NCI-H187 treated with DMSO at 0.1 percent for 48 hours (cell line): ENCODE results near the gene RPGR.

Experiments
- DNase-seq: peaks from one replicate; lab custom pipeline; 2025; lab: John Stamatoyannopoulos, UW

RPGR gene, protein sequence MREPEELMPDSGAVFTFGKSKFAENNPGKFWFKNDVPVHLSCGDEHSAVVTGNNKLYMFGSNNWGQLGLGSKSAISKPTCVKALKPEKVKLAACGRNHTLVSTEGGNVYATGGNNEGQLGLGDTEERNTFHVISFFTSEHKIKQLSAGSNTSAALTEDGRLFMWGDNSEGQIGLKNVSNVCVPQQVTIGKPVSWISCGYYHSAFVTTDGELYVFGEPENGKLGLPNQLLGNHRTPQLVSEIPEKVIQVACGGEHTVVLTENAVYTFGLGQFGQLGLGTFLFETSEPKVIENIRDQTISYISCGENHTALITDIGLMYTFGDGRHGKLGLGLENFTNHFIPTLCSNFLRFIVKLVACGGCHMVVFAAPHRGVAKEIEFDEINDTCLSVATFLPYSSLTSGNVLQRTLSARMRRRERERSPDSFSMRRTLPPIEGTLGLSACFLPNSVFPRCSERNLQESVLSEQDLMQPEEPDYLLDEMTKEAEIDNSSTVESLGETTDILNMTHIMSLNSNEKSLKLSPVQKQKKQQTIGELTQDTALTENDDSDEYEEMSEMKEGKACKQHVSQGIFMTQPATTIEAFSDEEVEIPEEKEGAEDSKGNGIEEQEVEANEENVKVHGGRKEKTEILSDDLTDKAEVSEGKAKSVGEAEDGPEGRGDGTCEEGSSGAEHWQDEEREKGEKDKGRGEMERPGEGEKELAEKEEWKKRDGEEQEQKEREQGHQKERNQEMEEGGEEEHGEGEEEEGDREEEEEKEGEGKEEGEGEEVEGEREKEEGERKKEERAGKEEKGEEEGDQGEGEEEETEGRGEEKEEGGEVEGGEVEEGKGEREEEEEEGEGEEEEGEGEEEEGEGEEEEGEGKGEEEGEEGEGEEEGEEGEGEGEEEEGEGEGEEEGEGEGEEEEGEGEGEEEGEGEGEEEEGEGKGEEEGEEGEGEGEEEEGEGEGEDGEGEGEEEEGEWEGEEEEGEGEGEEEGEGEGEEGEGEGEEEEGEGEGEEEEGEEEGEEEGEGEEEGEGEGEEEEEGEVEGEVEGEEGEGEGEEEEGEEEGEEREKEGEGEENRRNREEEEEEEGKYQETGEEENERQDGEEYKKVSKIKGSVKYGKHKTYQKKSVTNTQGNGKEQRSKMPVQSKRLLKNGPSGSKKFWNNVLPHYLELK

DNA sequence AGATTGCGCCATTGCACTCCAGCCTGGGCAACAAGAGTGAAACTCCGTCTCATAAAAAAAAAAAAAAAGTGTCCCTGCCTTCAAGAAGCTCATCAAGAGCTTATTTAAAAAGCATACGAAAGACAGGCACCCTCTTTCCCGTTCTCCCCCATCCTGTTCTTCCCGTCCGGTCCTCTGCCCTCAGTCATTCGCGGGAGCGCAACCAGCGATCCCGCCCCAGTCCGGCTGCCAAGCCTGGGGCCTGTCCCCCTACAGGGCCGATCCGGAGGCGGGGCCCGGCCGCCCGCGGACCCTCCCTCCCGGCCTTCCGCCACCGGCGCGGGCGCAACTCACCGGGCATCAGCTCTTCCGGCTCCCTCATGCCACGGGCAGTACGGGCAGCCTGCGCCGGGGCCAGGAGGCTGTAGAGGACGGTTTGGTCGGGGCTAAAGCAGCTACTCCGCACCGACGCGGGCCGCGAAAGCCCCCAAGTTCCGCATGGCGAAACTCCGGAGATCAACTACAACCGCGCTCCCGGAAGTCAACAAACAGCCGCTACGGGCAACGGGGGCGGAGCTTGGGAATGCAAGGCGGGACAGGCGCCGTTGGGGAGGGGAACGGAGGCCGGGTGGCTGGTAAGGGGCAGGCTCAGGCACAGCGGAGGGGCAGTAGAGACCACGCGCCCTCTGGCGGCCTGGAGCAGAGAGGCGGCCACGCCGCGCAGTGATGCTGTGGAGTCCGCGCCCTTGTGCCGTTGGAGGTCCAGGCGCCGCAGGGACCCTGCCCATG is at the start of gene RPGR:
RPGR (minus strand) TSS at position 503 of the 768 bp plus-strand sequence; CDS start at position 361, 142 bp downstream.
- peak; percentile 3 for DNase-seq

DNA sequence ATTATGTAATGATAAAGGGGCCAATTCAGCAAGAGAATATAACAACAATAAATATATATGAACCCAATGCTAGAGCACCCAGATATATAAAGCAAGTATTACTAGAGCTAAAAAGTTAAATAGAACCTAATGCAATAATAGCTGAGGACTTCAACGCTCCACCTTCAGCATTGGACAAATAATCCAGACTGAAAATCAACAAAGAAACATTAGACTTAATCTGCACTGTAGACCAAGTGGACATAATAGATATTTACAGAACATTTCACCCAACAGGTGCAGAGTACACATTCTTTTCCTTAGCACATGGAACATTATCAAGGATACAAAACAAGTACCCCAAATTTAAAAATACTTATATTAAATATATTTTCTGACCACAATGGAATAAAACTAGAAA is 49.4 kb upstream of the RPGR start:
- no peak for DNase-seq

DNA sequence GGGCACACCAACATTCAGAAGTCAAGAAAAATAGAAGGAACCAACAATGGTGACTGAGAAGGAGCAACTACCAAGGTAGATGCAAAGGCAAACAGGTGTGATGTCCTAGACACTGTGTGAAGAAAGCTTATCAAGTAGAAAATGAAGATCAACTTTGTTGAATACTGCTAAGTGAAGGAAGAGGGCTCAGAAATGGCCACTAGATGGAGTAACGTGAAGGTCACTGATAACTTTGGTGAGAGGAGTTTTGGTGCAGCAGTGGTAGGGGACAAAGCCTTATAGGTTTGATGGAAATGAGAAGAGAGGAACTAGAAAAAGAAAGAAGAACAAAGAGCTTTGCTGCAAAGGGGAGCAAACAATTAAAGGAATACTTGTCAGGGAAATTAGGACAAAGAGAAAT is 48.6 kb upstream of the RPGR start:
- DNase-seq = no peak

DNA sequence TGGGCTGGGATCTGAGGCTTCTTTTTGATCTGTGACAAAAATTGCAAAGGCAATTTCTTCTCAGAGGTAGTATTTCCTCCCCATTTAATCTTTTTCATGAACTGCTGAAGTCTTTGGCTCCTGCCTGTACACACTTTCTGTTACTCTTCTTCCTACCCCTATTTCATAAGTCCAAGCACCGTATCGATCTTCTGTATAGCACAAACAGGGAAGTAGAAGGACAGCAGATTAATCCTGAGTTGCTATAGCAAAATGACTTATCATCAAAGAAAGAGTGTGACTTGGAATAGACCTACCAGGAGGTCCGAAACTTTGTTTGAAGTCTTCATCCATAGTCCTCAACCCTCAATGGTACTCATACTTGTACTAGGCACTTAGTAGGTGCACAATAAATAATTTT is 47.1 kb upstream of the RPGR start:
- DNase-seq = no peak

DNA sequence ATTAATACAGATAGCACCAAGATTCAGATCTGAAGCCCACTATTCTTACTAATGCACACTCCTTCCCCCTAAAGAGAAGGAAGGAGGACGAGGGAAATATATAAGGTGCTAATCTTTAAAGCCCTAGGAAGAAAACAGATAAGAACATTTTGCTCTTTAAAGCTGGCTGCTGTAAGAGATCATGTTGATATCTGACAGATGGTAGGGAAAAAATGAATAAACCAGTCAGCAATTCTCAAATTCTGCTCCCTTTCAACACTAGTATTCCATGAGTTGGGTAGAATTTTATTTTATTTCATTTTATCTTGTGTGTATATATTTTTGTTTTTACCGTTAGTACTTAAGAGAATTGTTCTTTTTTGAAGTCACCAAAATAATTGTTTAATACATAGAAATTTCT is 44.3 kb upstream of the RPGR start:
- no peak for DNase-seq

DNA sequence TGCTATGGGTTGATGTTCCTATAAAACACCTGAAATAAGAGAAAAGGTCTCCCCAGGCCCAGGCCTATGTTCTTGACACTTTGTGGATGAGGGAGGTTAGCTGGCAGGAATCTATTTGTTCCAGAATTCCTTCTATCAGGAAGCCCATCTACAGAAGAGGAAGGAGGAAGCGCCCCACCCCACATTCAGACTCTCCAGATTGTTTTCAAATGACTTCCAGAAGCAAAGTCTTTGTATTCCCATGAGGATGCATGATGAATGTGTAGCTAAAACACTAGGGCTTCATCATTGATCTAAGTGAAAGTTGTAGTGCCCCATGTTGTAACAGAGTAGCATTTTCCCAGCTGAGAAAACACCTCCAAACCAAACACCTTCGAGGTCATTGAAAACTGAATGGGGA is 41.5 kb upstream of the RPGR start:
- no peak for DNase-seq

DNA sequence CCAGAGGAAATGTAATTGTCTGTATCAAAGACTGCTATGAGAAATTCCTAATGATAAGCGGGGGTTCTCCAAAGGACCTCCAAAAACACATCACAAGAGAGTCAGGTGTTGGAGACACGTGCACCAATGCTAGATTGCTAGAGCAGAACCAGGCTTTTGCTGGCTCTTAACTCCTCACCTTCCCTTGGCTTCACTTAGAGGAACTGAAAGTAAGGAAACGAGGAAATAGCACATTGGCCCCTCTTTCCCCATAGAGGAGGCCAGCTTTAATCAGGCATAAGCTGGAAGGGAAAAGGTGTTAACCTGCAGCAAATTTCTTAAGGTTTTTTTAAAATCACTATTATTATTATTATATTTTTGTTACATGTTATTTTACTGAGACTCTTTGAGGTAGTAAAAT is 38.6 kb upstream of the RPGR start:
- DNase-seq = no peak

DNA sequence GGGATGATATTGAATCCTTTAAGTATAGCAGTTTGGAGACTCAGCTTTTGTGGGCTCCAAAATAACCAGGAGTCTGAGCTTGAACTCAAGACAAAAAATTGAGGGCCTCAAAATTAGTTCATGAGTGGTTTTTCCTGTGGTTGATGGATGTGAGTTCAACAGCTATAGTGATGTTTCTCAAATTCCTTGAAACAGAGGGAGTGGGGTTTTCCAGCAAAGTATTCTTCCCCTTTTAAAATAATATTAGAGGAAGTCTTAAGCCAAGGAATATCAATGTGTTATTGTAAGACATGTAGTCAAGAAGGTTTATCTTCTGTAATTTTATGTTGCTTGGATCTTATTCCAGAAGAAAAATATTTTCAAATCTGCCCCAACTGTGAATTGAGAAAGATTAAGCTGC is 35.7 kb upstream of the RPGR start:
- no peak for DNase-seq

DNA sequence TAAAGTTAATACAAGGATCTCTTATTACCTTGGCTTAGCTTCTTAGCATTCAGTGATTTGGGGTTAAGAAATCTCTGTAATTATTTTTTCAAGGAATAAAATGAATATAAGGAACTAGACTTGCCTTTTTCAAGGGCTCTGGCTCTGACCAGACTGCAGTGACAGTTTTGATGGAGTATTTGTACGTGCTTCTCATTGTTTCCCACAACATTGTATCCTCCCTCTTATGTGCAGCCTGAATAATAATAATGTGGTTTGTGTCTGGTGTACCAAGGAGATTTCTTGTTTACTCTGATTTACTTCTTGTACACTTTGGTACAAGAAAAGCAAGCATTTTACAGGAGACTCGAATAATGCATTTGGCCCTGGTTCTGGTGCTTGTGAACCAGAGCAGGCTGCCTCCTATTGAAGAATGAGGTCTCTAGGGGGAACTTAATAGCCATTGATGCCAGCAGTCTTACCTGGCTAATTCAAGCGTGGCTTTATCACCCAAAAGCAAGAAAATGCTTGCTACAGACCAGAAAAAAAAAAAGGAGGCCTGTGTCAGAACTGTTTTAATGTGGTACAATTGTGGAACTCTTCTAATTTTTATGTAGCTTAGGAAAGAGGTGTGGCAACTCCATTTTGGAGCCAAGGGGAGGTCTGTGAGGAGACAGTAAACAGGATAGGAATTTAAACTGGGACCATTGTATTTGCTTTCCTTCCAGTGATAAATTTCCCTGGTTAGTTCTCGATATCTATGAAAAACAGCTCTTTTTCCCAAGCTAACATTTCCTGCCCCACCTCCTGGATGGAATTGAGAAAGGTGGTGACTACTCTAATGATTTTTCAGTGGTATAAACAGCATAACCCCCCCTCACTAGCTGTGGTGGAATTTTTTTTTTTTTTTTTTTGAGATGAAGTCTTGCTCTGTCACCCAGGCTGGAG is 30.7 kb upstream of the RPGR start:
- no peak for DNase-seq

DNA sequence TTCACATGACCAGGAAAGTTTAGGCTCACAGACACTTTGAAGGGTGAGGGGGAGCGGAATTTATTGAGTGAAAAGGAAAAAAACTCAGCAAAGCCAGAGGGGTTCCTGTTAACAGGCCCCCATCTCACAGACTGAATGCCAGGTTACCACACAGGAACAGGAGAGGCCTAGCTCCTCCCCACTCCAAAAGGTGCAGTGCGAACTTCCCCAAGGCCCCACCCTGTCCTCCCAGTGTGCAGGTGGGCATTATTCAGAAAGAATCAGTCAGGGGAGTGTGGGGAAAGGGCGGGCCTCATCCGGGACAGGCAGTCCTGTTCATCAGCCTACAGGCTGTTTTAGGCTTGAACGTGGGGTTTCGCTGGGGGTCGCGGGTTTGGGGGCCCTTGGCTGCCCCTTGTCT is 29.1 kb upstream of the RPGR start:
- no peak for DNase-seq

DNA sequence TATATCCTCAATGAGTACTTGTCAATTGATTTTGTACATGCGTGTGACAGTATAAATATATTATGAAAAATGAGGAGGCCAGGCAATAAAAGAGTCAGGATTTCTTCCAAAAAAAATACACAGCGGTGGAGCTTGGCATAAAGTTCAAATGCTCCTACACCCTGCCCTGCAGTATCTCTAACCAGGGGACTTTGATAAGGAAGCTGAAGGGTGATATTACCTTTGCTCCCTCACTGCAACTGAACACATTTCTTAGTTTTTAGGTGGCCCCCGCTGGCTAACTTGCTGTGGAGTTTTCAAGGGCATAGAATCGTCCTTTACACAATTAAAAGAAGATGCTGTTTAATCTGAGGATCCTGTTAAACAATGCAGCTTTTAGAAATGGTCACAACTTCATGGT is 25.1 kb upstream of the RPGR start, which contains the start of gene OTC:
OTC (plus strand) TSS at position 243 of the 400 bp plus-strand sequence; CDS start at position 336, 93 bp downstream.
- DNase-seq = no peak

DNA sequence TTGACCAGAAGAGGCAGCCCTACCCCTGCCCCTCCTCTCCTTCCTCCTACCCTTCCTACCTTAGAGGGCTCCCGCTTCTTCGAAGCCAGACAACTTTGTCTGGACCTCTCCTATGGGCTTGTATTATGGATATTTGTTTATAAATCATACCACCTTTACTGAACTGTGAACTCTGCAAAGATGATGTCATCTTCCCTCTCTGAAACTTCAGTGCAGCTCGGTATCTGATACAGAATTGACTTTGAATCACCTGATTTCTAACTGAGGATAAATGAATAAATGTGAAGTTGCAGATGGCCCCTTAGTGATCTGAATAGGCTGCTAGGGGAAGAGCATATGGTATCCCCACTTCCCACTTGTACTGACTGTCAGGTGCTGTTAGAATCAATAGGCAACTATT is 24.0 kb upstream of the RPGR start:
- no peak for DNase-seq

DNA sequence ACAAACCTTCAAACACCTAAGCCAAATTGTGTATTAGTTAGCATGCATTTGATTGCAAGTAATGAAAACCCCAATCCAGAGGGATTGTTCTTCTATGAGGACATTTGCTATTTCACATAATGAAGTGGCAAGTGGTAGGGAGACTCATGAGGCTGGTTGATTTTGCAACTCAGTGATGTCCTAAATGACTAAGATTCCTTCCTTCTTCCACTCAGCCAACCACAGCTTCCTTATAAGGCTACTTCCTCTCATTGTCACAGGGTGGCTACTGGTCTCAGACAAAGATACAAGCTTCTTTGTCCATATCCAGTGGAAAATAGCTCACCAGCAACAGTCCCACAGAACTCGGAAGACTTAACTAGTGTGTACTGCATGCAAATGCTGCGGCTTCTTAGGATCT is 19.8 kb upstream of the RPGR start:
- no peak for DNase-seq

DNA sequence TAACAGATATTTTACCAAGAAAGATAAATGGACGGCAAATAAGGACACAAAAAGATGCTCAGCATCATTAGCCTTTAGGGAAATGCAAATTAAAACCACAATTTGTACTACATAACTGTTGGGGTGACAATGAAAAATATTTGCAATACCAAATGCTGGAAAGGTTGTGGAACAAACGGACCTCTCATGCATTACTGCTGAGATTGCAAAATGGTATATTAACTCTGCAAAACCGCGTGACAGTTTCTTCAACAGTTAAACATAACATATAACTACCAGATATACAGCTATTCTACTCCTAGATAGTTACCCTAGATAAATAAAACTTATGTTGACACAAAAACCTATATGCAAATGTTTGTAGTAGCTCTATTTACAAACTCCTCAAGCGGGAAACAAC is 18.8 kb upstream of the RPGR start:
- no peak for DNase-seq

DNA sequence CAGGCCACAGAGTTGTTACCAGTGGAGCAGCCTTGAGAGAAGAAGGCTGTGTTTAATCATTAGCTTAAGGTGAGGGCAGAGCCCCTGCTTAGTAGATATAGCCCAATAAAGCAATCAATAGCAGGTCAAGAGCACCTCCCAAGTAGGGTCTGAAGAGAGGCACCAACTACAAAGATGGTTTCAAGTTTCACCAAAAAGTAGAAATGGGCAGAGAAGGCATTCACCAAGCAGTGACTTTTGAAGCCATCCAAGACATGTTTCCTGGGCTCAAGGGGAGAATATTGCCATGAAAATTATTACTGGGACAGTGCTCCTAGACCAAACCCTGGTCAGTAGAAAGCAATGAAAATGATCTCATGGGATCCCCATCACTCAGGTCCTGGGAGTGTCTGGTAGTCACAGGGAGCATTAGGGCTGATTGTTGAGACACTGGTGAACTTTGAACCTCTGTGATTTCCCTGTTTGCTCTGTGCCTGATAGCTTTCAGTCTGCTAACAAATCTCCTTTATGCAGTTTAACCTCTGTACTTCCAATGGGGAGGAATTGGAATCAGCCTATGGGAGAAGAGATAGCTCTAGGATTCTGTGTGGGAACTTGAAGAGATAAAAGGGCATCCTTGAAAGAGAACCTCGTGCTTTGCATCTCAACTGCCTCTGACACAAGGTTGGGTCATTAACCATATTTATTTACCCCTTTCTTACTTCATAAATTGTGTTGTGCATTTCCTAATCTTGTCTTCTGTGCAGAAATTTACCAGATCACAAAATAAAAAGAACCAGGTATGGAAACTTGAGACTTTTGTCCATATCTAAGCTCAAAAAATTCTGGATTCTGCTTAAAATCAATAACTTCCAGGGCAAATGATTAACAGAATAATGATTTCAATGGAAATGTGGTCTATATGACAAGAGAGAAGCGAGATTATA is 15.8 kb upstream of the RPGR start:
- DNase-seq = no peak

DNA sequence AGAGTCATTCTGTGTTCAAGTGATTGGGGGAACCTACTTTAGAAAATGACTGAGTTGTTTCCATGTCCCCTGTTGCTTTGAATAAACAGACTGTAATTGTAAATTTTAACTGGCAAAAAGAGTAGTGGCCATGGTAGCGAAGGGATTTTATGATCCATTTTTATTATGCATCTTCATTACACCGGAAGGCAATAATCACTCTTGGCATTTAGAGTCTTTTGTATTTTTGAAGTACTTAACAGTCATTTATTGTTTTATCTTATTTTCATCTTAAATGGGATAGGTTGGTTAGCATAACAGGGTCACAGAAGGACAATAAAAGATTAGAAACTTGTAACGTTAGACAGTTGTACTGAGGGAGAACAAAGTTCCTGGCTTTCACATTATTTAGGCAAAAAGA is 14.1 kb upstream of the RPGR start:
- DNase-seq = no peak

DNA sequence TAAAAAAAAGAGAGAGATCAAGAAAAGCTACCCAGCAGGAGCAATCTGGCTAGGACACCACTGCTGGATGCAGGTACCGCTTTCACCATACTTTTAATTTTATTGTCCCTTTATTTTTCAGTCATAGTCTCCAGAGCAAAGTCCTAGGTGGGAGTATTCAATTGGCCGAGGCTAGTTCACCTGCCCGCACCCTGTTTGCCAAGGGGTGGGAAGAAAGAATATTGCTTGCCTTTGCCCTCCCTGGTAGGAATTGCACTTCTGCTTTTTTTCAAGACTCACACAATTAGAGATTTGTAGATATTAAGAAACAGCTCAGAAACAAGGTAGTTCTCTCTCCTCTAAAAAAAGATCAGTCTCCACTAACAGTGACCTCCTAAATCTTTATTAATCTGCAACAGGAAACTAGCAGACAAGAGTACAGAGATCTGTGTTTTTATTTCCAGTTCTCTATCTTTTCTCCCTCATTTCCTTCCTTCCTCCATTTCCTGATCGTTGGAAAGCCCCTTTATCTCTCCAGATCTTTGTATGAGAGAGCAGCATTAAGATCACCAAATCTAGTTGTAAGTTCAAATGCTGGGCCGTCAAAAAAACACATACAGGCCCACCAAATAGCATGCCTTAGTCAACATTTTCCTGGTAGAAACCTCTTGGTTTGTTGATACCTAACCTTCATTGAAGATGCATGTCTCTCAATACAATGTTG is 9.4 kb upstream of the RPGR start:
- DNase-seq = no peak

DNA sequence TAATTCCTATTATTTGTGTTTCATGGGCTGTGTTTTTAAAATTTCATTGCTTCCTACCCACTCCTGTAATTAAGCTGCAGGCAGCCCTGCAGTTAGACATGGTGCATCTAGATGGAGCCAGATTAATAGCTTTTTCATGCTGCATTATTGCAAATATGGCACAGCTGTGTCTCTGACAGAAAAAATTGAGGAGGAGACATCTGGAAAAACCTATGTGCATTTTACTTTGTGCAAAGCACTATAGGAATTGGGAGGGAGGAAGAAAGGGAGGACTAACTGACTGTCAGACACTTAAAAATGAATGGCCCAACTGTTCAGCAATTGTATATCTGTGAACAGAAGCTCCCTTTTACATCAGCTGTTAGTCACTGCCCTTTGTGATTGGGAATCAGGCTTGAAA is 8.1 kb upstream of the RPGR start:
- no peak for DNase-seq

DNA sequence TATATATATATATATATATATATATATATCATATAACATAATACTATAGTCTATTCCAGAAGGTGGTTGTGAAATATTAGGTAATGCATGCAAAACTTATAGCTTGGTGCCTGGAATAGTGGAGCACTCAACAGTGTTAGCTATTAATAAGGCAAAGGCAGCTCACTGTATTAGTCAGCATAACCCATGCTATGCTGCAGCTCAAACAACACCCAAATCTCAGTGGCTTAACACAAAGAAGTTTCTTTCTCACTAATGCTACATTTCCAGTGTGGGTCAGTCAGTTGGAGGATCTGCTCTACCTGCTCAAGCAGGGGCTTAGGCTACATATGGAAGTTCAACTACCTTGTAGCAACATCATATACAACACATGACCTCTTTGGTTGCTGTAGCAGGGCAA is 5.2 kb upstream of the RPGR start:
- no peak for DNase-seq
